Esophagus squamous epithelium (tissue), 4 donors: ENCODE measurements around the gene CFAP157.

Source experiments
- POLR2A ChIP-seq, 4 donors: fragments of 450-650 bp; IDR thresholded peaks; one replicate each; pipeline ENCODE4 v1.6.1; 2017; ENCODE audit warnings: antibody characterized with exemption in 4 of 4, mild to moderate bottlenecking in 4 of 4, moderate library complexity in 3 of 4
- TF ChIP-seq, protein P1 (sequence below), 6 experiments: fragments of 450-650 bp in 4 of 6; fragments of 200-600 bp in 2 of 6; sonication (generic) in 2 of 6; IDR thresholded peaks; one replicate each; pipeline ENCODE4 v1.5.1; 2016 to 2019; ENCODE audit warnings: antibody characterized with exemption in 6 of 6, mild to moderate bottlenecking in 4 of 6, moderate library complexity in 4 of 6

DNA sequence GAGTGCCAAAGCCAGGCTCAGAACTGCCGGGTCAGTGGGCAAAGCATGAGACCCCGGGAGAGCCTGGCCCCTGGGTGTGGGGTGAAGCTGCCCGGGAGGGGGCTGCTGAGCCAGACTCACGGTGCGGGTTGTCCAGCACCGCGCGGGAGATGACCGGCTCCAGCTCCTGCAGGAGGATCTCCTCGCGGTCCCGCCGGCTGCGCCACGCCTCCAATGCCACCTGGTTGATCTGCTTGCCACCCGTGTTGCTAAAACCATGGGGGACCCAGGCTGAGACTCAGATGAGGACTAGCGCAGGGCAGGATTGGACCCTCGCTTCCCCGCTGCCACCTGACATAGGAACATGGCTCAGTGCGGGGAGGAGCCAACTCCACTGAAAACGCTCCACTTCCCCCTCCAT lies 25.7 kb downstream of the CFAP157 start:
- TF ChIP-seq POLR2A (IDR thresholded peaks at IDR 0.05): no peak
- TF ChIP-seq, protein P1, sequence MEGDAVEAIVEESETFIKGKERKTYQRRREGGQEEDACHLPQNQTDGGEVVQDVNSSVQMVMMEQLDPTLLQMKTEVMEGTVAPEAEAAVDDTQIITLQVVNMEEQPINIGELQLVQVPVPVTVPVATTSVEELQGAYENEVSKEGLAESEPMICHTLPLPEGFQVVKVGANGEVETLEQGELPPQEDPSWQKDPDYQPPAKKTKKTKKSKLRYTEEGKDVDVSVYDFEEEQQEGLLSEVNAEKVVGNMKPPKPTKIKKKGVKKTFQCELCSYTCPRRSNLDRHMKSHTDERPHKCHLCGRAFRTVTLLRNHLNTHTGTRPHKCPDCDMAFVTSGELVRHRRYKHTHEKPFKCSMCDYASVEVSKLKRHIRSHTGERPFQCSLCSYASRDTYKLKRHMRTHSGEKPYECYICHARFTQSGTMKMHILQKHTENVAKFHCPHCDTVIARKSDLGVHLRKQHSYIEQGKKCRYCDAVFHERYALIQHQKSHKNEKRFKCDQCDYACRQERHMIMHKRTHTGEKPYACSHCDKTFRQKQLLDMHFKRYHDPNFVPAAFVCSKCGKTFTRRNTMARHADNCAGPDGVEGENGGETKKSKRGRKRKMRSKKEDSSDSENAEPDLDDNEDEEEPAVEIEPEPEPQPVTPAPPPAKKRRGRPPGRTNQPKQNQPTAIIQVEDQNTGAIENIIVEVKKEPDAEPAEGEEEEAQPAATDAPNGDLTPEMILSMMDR (IDR thresholded peaks at IDR 0.05): no peak
